GM03348 (cell line): Measurements from ENCODE around the gene MED13L.

ENCODE experiments used
- DNase-seq: peaks from one replicate; pipeline ENCODE4 v3.0.0; 2012; ENCODE audit warnings: low spot score

Gene MED13L

GRCh38 chr12:115942346-115942745 lies 335.1 kb downstream of the MED13L start:
- DNase-seq: no peak

- no peak for DNase-seq
Observed at GRCh38 chr12:115941362-115941761, 336.1 kb downstream of the MED13L start.

GRCh38 chr12:115938794-115939377 lies 338.6 kb downstream of the MED13L start:
- no peak for DNase-seq

- DNase-seq: no peak
Observed at GRCh38 chr12:115936997-115937916, 340.2 kb downstream of the MED13L start.

DNA sequence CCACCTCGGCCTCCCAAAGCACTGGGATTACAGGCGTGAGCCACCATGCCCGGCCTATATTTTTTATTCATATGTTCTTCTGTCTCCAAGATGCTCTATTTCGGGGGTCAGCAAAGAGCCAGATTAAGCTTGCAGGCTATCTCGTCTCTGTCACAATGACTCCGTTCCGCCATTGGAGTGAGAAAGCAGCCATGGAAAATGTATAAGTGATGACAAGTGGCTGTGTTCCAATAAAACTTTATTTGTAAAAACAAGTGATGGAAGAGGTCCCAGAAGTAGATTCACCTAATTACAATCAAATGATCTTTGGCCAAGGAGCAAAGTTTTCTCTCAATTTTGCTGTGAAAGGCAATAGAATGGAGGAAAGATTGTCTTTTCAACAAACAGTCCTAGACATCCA lies 342.6 kb downstream of the MED13L start:
- DNase-seq: no peak

DNA sequence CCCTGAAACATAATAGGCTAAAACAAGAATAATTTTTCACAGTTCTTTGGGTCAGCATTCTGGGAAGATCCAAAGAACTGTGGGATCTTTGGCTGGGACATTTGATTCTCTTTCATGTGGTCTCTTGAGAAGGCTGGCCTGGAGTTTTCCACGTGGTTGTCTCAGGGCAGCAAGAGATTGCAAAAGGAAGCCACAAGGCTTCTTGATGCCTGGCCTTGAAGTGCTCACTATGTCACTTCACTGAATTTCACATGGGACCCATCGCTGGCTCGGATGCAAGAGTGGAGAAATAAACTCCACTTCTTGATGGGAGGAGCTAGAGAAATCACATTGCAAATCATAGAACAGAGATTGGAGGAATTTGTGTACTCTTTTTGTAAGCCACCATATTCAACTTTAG lies 343.4 kb downstream of the MED13L start:
- no peak for DNase-seq

- DNase-seq: no peak
Observed at GRCh38 chr12:115932066-115932465, 345.4 kb downstream of the MED13L start.

- DNase-seq: no peak
Observed at GRCh38 chr12:115930336-115930735, 347.2 kb downstream of the MED13L start.

GRCh38 chr12:115926037-115926670 lies 351.3 kb downstream of the MED13L start:
- DNase-seq: no peak

- no peak for DNase-seq
Observed at GRCh38 chr12:115923851-115924250, 353.6 kb downstream of the MED13L start.

GRCh38 chr12:115922952-115923564 lies 354.4 kb downstream of the MED13L start:
- no peak for DNase-seq

GRCh38 chr12:115920395-115921183 lies 356.9 kb downstream of the MED13L start:
- DNase-seq: peak; percentile 64

DNA sequence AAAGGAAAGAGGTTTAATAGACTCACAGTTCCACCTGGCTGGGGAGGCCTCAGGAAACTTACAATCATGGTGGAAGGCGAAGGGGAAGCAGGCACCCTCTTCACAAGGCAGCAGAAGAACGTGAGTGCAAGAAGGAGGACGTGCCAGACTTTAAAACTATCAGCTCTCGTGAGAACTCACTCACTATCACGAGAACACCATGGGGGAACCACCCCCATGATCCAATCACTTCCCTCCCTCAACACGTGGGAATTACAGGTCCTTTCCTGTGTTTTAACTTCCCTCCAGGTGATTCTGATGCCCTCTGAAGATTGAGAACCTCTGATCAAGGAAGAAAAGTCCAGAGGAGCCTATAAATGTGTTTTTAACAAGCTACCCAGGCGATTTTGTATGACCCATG lies 358.7 kb downstream of the MED13L start:
- DNase-seq: no peak

- DNase-seq: peak; percentile 79
Observed at GRCh38 chr12:115916910-115917668, 360.4 kb downstream of the MED13L start.

DNA sequence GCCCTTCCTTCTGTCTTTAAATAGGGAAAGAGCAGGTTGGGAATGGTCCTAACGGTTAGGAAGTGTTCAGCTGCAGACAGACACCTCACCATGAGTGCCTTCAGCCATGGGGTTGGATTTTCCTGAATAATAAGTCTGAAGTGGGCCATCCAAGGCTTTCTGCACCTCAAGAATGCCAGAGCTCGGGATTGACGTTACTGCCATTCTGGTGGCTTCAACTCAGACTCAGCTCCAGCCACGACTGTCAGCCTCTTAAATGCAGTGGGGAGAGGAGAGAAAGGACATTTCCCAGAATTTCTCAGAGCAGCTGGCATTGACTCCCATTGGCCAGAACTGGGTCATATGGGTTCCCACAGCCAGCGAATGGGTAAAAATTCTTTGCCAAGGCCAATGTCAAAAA lies 363.4 kb downstream of the MED13L start:
- no peak for DNase-seq

DNA sequence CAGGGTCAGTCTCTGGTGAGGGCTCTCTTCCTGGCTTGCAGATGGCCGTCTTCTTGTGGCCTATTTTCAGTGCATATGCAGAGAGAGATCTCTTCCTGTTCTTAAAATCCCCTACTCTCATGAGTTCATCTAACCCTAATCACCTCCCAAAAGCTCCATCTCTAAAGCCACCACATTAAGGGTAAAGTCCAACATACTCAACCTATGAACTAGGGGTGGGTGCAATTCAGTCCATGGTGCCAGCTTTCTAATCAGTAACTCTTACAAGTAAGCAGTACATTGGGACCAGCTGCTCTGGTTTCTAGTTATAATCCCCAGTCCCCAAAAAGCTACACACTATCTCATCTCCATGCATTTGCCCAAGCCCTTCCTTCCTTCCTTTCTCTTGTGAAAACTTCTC lies 365.1 kb downstream of the MED13L start:
- no peak for DNase-seq

DNA sequence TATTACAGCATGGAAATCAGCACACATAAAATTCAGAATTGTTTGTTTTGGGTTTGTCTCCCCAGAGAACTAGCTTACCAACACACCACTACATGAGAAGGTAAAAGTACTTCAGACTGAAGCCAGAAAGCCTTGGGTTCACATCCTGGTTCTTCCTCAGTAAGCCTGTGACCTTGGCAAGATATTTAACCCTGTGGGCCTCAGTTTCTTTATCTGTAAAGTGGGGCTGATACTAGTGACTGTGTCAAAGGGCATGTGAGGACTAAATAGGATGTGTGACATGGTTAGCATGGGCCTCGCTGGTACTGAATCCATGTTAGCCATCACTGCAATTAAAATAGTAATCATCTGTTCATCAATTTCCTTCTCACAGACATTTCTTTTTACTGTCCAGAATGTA lies 366.1 kb downstream of the MED13L start:
- DNase-seq: no peak

- no peak for DNase-seq
Observed at GRCh38 chr12:115910057-115910456, 367.4 kb downstream of the MED13L start.
